Measurements from ENCODE around the gene HADHB. TPM values are rescaled to one million over a fixed set of nuclear protein-coding genes. Genes with fewer than 3 reads are reported as not detected.
"Not testable (repeated sequence)": the region's sequence is repeated elsewhere in the genome, so short reads cannot be mapped to it uniquely, and the experiment has no call there.

Gene HADHB
- total RNA-seq, 1 donor from 2014 or later, result 86.6 TPM

DNA sequence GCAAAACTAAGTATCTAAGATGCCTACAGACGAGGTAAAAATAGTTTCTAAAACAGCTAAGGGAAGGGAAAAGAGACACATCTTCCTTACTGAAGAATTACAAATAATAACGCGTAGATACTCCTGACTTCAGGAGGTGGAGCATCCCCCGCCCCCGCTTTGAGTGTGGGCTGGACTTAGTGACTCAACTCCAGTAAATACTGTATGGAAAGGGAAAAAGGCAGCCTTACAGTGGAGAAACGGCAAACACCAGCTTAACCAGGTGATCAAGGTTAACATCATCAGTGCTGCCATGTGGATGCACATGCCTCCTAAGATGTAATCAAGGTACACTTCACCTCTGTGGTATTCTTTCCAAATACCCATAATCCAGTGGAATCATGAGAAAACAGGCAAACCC, 47.9 kb downstream of the HADHB start:
- Mint-ChIP-seq H3K9me3 (no peaks in the 10 kb centered on the region), H3K4me1 (peaks cover 3% of the 10 kb centered on the region), H3K27ac (no peak overlapping the region), H3K27me3 (peaks cover 9% of the 10 kb centered on the region), H3K4me3 (no peak overlapping the region), H3K36me3 (ENCODE audit: low read depth) (peaks cover 12% of the 10 kb centered on the region)
- intact Hi-C loops (cut with micrococcal nuclease), result no loop called here
- DNase-seq, result no peak

DNA sequence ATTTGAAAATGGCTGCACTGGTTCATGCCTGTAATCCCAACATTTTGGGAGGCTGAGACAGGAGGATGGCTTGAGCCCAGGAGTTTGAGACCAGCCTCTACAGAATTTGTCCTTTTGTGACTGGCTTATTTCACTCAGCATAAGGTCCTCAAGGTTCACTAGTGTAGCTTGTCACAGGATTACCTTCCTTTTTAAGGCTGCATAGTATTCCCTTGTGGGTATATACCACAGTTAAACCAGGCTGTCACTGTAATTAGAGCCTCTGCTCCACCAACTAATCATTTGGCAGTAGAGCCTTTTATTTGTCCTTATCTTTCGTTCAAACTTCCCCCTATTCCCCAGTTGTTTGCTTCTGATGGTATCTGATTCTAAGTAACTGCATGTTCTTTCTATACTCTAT, 50.8 kb downstream of the HADHB start:
- H3K27ac Mint-ChIP-seq, result no peak overlapping the region
- H3K4me1 Mint-ChIP-seq, result peaks cover 3% of the 10 kb centered on the region
- DNase-seq, result no peak
- H3K9me3 Mint-ChIP-seq, result no peaks in the 10 kb centered on the region
- peaks cover 9% of the 10 kb centered on the region for H3K27me3 Mint-ChIP-seq
- no peak overlapping the region for H3K4me3 Mint-ChIP-seq
- intact Hi-C loops (cut with micrococcal nuclease), result no loop called here
- peaks cover 1% of the 10 kb centered on the region for H3K36me3 Mint-ChIP-seq (ENCODE audit: low read depth)

DNA sequence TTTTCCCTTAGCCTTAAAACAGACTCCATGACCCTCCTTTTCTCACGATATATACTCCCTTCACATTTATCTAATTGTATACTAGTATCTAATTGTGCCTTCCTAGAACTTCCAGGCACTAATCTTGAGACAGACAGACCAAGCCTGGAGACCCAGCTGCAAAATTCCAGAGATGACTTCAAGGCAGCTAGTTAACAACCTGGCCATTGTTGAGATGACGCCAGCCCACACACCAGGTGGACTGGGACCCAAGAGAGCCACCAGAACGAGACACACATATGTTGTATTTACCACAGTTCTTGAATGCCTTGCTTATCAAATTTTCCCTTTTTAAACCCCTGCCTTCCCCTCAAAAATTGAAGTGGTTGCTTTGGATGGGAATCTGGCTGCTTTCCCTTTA, 52.3 kb downstream of the HADHB start:
- Mint-ChIP-seq H3K27me3 (peaks cover 14% of the 10 kb centered on the region), H3K4me1 (peaks cover 3% of the 10 kb centered on the region), H3K9me3 (no peaks in the 10 kb centered on the region), H3K36me3 (ENCODE audit: low read depth) (no peaks in the 10 kb centered on the region), H3K4me3 (no peak overlapping the region), H3K27ac (no peak overlapping the region)
- intact Hi-C loops (cut with micrococcal nuclease), result no loop called here
- no peak for DNase-seq

DNA sequence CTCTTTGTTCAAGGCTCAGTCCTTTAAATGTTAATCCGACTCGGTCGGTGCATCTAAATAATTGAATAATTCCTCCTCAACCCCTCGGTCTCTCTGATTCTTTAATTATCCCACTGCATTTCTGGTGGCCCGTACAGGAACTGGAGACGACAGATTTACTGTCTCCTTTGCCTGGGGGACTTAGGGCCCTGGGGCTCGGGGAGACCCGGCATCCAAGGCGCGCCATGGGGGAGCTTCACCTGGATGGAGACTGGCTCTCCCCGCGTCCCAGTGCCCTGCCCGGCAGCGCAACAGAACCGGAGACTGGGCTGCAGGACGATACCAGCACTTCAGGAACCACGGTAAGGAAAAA, 53.5 kb downstream of the HADHB start:
- Mint-ChIP-seq H3K4me1 (no peaks in the 10 kb centered on the region), H3K36me3 (ENCODE audit: low read depth) (no peaks in the 10 kb centered on the region), H3K9me3 (no peaks in the 10 kb centered on the region), H3K27me3 (peaks cover 18% of the 10 kb centered on the region), H3K4me3 (no peak overlapping the region), H3K27ac (no peak overlapping the region)
- no peak for DNase-seq
- intact Hi-C loops (cut with micrococcal nuclease), result no loop called here

DNA sequence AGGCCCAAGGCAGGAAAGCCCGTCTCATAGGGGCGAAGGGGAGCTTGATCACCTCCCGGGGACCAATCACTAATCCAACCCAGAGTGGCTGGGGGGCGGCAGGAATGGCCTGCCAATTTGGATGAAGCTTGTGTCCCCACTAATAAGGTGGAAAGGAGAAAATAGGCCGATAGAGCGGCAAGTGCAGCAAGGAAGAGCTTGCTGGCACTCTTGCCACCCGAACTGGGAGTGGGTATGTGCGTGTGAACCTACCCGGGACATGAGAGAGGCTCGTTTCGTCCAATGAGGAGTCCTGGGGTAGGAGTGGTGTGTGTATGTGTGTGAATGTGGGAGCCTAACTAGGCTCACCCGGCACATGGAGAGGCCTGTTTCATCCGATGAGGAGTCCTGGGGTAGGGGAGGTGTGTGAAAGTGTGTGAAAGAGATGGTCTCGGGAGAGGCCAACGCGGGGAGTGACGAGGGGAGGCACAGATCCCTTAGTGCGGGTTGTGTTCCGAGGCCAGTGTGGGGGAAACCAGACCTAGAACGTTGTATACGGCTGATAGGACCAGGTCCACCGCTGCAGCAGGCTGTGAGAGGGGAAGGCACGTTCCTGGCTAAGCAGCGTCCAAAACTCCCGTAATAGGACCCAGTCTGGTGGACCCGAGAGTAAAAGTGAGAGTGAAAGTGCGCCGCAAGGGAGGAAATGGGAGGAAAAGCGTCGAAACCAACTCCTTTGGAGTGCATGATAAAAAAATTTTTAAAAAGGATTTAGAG, 54.1 kb downstream of the HADHB start:
- Mint-ChIP-seq H3K27me3 (peaks cover 18% of the 10 kb centered on the region), H3K9me3 (no peaks in the 10 kb centered on the region), H3K27ac (no peak overlapping the region), H3K36me3 (ENCODE audit: low read depth) (no peaks in the 10 kb centered on the region), H3K4me1 (no peaks in the 10 kb centered on the region), H3K4me3 (no peak overlapping the region)
- intact Hi-C loops (cut with micrococcal nuclease), result loop anchor here (1.0 kb wide), 1 partner anchor 54 kb away; no protein-coding TSS in a partner anchor
- DNase-seq, result peak; percentile 79

DNA sequence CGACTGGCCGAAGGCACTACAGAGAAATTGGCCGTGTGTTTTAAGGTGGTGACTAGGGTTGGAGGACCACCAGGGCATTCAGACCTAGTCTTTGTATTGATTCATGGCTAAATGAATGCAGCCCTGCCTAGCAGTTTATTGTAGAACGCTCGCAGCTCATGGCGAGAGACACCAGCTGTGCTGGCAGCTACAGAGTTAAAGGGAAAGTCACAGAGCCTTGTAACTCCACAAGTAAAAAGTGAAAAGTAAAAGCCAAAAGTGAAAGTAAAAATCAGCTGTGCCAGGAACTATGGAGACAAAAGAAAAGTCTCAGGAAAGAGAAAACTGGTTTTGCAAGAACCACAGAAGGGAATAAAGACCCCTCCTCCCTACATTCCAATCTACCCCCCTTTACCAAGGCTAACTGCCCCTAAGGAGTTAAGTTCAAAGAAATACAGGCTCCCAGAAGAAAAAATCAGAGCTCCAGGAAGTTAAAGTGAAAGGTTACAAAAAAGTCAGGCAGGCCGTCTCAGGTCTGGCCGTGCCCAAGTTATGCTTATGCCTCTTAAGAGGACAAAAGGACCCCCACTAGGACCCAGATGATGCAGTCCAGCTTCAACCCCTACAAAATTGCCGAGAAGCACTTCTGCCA, 54.8 kb downstream of the HADHB start:
- intact Hi-C loops (cut with micrococcal nuclease), result loop anchor here (1.0 kb wide), 1 partner anchor 54 kb away; no protein-coding TSS in a partner anchor
- no peaks in the 10 kb centered on the region for H3K4me1 Mint-ChIP-seq
- DNase-seq, result peak; percentile 74
- H3K9me3 Mint-ChIP-seq, result no peaks in the 10 kb centered on the region
- H3K27me3 Mint-ChIP-seq, result peaks cover 18% of the 10 kb centered on the region
- no peak overlapping the region for H3K27ac Mint-ChIP-seq
- no peaks in the 10 kb centered on the region for H3K36me3 Mint-ChIP-seq (ENCODE audit: low read depth)
- H3K4me3 Mint-ChIP-seq, result no peak overlapping the region

DNA sequence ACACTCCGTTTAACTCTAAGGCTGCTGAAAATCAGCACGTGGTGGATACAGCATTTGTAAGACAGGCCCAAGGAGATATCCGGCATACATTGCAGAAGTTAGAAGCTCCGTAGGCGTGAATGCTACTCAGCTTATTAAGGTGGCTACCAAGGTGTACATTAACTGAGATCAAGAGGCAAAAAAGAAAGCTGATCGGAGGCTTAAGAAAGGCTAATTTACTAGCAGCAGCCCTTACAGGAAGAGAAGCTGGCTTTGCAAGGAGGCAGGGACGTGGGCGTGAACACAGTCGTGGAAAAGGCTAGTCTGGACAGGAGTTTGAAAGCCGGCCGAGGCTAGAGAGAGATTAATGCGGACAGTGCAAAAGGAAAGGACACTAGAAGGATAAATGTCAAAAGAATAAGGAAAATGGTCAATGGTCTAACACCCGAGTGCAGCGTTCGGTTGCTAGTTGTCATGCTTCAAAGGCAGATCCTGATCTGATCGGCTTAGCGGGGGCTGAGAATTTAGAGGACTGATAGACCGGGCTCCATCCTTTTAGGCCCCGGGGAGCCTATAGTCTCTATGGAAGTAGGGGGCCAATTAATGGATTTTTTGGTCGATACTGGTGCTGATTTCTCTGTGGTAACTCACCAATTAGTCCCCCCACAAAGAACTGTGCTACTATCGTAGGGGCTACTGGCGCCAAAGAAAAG, 55.6 kb downstream of the HADHB start:
- no peak for DNase-seq
- Mint-ChIP-seq H3K27me3 (peaks cover 15% of the 10 kb centered on the region), H3K4me1 (no peaks in the 10 kb centered on the region), H3K27ac (no peak overlapping the region), H3K36me3 (ENCODE audit: low read depth) (no peaks in the 10 kb centered on the region), H3K4me3 (no peak overlapping the region), H3K9me3 (no peaks in the 10 kb centered on the region)
- intact Hi-C loops (cut with micrococcal nuclease), result no loop called here

DNA sequence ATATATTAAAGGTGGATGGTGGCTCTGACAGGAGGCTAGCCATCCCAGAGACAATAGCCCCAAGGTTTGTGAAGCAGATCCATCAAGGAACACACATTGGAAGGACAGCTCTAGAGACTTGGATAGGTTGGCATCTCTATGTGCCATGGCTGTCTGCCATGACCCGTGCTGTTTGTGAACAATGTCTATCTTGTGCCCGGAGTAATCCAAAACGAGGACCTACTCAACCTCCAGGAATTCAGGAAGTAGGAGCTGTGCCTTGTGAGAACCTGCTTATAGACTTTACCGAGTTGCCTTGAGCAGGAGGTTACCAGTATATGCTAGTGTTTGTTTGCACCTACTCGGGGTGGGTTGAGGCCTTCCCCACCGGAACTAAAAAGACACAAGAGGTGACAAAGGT, 58.1 kb downstream of the HADHB start:
- Mint-ChIP-seq H3K27ac (no peak overlapping the region), H3K4me3 (no peak overlapping the region), H3K36me3 (ENCODE audit: low read depth) (no peaks in the 10 kb centered on the region), H3K4me1 (no peaks in the 10 kb centered on the region), H3K27me3 (peaks cover 8% of the 10 kb centered on the region), H3K9me3 (no peaks in the 10 kb centered on the region)
- no peak for DNase-seq
- intact Hi-C loops (cut with micrococcal nuclease), result no loop called here

DNA sequence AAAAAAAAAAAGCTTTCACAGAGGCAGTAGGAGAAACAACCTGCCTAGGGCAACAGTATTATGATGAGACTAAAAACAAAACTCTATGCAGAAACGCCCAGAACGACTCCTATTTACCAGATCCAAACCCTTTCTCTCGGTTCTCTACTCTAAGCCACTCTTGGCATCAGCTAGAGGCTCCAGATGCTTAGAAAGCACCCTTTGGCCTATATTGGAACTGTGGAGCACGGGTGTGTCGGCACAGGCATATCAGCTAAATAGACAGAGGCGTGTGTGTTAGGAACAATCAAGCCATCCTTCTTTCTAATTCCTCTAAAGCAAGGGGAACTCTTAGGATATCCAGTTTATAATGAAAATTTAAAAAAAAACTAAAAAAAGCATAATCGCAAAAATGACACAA, 60.4 kb downstream of the HADHB start:
- H3K4me3 Mint-ChIP-seq; H3K4me1 Mint-ChIP-seq; H3K27ac Mint-ChIP-seq; H3K36me3 Mint-ChIP-seq (ENCODE audit: low read depth); H3K9me3 Mint-ChIP-seq; intact Hi-C loops (cut with micrococcal nuclease); DNase-seq; H3K27me3 Mint-ChIP-seq: not testable (repeated sequence)

DNA sequence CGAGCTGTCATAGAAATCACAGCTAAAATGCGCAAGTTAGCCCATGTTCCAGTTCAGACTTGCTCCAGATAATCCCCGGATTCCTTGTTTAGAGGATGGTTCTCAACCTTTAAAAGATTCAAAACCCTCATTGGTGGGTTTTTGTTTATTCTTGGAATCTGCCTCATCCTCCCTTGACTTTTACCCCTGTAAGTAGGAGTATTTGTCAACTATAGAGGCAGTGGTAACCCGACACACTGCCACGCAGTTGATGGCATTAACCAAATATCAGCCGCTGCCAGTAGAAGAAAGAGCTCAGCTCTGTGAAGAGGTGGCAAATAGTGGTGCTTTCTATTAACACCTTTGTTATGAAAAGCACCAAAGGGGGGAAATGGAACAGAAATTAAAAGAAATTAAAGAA, 60.8 kb downstream of the HADHB start:
- Mint-ChIP-seq H3K9me3 (no peaks in the 10 kb centered on the region), H3K27ac (no peak overlapping the region), H3K27me3 (peaks cover 8% of the 10 kb centered on the region), H3K36me3 (ENCODE audit: low read depth) (no peaks in the 10 kb centered on the region), H3K4me3 (no peak overlapping the region), H3K4me1 (no peaks in the 10 kb centered on the region)
- no peak for DNase-seq
- intact Hi-C loops (cut with micrococcal nuclease), result no loop called here

DNA sequence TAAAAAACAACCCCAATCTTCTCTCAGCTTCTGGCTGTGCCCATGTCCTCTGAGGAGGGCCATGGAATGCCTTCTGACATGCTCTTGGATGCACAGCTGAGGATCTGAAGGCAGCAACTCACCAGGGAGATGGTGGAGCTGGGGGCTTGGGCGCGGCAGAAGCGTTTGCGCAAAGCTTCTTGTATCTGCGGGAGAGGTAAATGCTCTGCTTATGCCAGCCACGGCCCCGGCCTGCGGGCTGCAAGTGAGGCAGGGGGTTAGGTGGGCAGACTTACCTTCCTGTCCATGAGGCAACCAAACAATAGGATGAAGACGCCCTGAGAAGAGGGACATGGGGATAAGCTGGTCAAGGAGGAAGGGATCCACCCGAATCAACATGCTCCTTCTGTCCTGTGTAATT, 65.2 kb downstream of the HADHB start:
- H3K27me3 Mint-ChIP-seq, result no peaks in the 10 kb centered on the region
- H3K27ac Mint-ChIP-seq, result no peak overlapping the region
- H3K36me3 Mint-ChIP-seq (ENCODE audit: low read depth), result no peaks in the 10 kb centered on the region
- no peak for DNase-seq
- no peaks in the 10 kb centered on the region for H3K4me1 Mint-ChIP-seq
- H3K4me3 Mint-ChIP-seq, result no peak overlapping the region
- intact Hi-C loops (cut with micrococcal nuclease), result no loop called here
- H3K9me3 Mint-ChIP-seq, result no peaks in the 10 kb centered on the region

DNA sequence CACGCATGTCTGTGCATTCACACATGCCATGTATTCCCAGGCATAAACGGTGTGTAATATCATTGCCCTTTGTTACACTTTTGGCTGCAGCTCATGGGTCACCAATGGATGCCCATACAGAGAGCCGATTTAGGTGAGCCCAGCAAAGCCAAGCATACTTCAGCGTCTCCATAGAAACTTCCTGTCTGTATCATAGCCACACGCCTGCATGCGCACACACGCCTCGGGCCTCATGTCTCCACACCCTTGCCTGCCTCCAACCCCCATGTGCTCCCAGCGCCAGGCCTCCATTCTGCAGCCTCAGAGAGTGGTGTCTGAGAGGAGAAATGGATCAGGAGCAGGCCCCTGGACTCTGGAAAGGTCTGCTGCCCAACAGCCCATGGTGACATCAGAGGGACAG, 67.7 kb downstream of the HADHB start:
- DNase-seq, result no peak
- H3K4me3 Mint-ChIP-seq, result no peak overlapping the region
- H3K4me1 Mint-ChIP-seq, result no peaks in the 10 kb centered on the region
- H3K27me3 Mint-ChIP-seq, result no peaks in the 10 kb centered on the region
- no peak overlapping the region for H3K27ac Mint-ChIP-seq
- no peaks in the 10 kb centered on the region for H3K36me3 Mint-ChIP-seq (ENCODE audit: low read depth)
- intact Hi-C loops (cut with micrococcal nuclease), result no loop called here
- no peaks in the 10 kb centered on the region for H3K9me3 Mint-ChIP-seq

DNA sequence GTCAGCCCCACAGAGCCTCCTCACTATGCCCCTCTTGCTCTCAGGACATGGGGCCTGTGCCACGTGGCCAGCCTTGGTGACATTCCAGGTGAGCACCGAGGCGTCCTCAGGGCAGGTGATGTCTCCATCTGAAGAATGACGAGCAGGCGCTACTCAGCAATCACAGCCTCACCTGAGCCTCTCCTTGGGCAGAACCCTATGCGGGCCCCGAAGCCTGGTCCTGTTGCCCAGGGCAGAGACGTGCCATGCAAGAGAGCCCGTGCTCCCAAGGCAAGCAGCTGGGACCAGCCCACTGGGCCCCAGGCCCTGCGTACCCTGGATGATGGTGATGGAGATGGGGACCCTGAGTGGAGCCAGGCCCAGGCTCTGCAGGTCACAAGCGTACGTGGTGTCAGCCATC, 68.7 kb downstream of the HADHB start:
- Mint-ChIP-seq H3K27ac (no peak overlapping the region), H3K27me3 (no peaks in the 10 kb centered on the region), H3K4me1 (no peaks in the 10 kb centered on the region), H3K36me3 (ENCODE audit: low read depth) (no peaks in the 10 kb centered on the region), H3K4me3 (no peak overlapping the region), H3K9me3 (no peaks in the 10 kb centered on the region)
- no peak for DNase-seq
- intact Hi-C loops (cut with micrococcal nuclease), result no loop called here

DNA sequence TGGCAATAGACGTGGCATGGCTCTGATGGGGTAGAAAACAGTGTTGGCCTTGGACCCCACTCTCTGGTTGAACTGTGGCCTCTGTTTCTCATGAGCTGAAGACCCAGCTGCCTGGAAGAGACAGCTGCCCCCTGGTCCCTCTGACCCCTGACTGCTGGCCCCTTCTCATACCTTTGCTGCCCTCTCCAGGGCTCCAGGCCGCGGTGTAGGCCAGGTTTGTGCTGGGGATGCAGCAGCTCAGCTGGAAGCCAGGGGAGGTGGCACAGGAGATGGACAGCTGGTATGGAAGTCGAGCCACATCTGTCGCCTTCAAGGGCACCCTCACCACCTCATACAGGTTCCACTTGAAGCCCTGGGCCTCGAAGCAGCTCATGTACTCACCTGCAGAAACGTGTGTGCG, 69.5 kb downstream of the HADHB start:
- Mint-ChIP-seq H3K9me3 (no peaks in the 10 kb centered on the region), H3K4me1 (no peaks in the 10 kb centered on the region), H3K27me3 (no peaks in the 10 kb centered on the region), H3K4me3 (no peak overlapping the region), H3K36me3 (ENCODE audit: low read depth) (no peaks in the 10 kb centered on the region), H3K27ac (no peak overlapping the region)
- intact Hi-C loops (cut with micrococcal nuclease), result no loop called here
- no peak for DNase-seq
